GM10266 (cell line): Measurements from ENCODE around the gene GOLGA6D.
A peak's percentile ranks its signal among the peaks of the same experiment; 100 is the strongest.
"Not testable (repeated sequence)": the region's sequence is repeated elsewhere in the genome, so short reads cannot be mapped to it uniquely, and the experiment has no call there.

Source experiments
- DNase-seq: peaks from one replicate; pipeline ENCODE4 v3.0.0; 2012; ENCODE audit errors: extremely low spot score
- CTCF ChIP-seq: IDR thresholded peaks from 2 replicates; pipeline ENCODE4 v1.5.1; 2012; ENCODE audit warnings: mild to moderate bottlenecking, low read depth; ENCODE audit not compliant: control insufficient read depth, insufficient read depth; ENCODE audit errors: missing control alignments

Gene GOLGA6D

GRCh38 chr15:75299311-75299688, 16.7 kb downstream of the GOLGA6D start:
- TF ChIP-seq CTCF: peak; percentile 51
- not testable (repeated sequence) for DNase-seq

- not testable (repeated sequence) for DNase-seq
Measured at GRCh38 chr15:75300026-75300425, 17.4 kb downstream of the GOLGA6D start.

- no peak for TF ChIP-seq CTCF
Measured at GRCh38 chr15:75302318-75302717, 19.7 kb downstream of the GOLGA6D start.

GRCh38 chr15:75302753-75303152, 20.1 kb downstream of the GOLGA6D start:
- not testable (repeated sequence) for DNase-seq

More at GRCh38 chr15:75302318-75302717, 19.7 kb downstream of the GOLGA6D start:
- DNase-seq: no peak

- DNase-seq: no peak
- TF ChIP-seq CTCF: no peak
Measured at GRCh38 chr15:75306188-75306587, 23.6 kb downstream of the GOLGA6D start.

GRCh38 chr15:75307778-75308390, 25.2 kb downstream of the GOLGA6D start:
- peak; percentile 31 for DNase-seq
- TF ChIP-seq CTCF: peak; percentile 40

GRCh38 chr15:75309711-75310110, 27.1 kb downstream of the GOLGA6D start:
- no peak for TF ChIP-seq CTCF
- no peak for DNase-seq

GRCh38 chr15:75312548-75312947, 29.9 kb downstream of the GOLGA6D start:
- DNase-seq: not testable (repeated sequence)

- no peak for TF ChIP-seq CTCF
- DNase-seq: no peak
Measured at GRCh38 chr15:75313116-75313845, 30.6 kb downstream of the GOLGA6D start.
